ENCODE results near the gene CRTAP. TPM values are rescaled to one million over a fixed set of nuclear protein-coding genes. Genes with fewer than 3 reads are reported as not detected.
A peak's percentile ranks its signal among the peaks of the same experiment; 100 is the strongest.

CRTAP gene
- total and polyA plus RNA-seq, 2 of the 13 experiments (the other 11 are each of a cell fraction or from before 2014, with no cell fraction given), result 54.2 to 119 TPM

GRCh38 chr3:33186524-33187367 lies 72.9 kb downstream of the CRTAP start (continued):
- TF ChIP-seq ZNF569 (CRISPR knock-in tag; IDR thresholded peaks at IDR 0.05; ENCODE audit: borderline replicate concordance), result no peak
- no peak for TF ChIP-seq ISX (CRISPR knock-in tag; conservative IDR thresholded peaks at IDR 0.05)
- no peak for TF ChIP-seq ZSCAN12 (CRISPR knock-in tag; IDR thresholded peaks at IDR 0.05)
- peak; percentile 86 for TF ChIP-seq PPARG (CRISPR knock-in tag; conservative IDR thresholded peaks at IDR 0.05)
- TF ChIP-seq GATA4 (IDR thresholded peaks at IDR 0.05; ENCODE audit: borderline replicate concordance, low read depth), result no peak
- no peak for TF ChIP-seq E2F1 (CRISPR knock-in tag; IDR thresholded peaks at IDR 0.05)
- no peak; the same call in 1 of the 2 replicates for TF ChIP-seq SIX1 (CRISPR knock-in tag; IDR thresholded peaks at IDR 0.05; ENCODE audit: borderline replicate concordance)
- no peak for TF ChIP-seq RBM39 (IDR thresholded peaks at IDR 0.05; ENCODE audit: low read depth, low read length, poor library complexity, severe bottlenecking)
- TF ChIP-seq FOXP4 (CRISPR knock-in tag; IDR thresholded peaks at IDR 0.05), result peak; percentile 56; the same call in 1 of the 2 replicates
- TF ChIP-seq NR2F6 (IDR thresholded peaks at IDR 0.05), result no peak
- peak; percentile 68 for TF ChIP-seq NR2F6 (CRISPR knock-in tag; IDR thresholded peaks at IDR 0.05)
- peak; percentile 97 for TF ChIP-seq HNF4A (CRISPR knock-in tag; IDR thresholded peaks at IDR 0.05)
- TF ChIP-seq ZNF260 (CRISPR knock-in tag; IDR thresholded peaks at IDR 0.05; ENCODE audit: borderline replicate concordance, low read depth), result no peak
- no peak for TF ChIP-seq NFAT5 (CRISPR knock-in tag; IDR thresholded peaks at IDR 0.05)
- TF ChIP-seq HDAC2 (CRISPR knock-in tag; IDR thresholded peaks at IDR 0.05), result peak; percentile 84
- TF ChIP-seq ZFP91 (CRISPR knock-in tag; IDR thresholded peaks at IDR 0.05; ENCODE audit: borderline replicate concordance), result no peak
- 0 out of 2 replicates have a peak, but pooled peaks have one; percentile 38 for TF ChIP-seq ZSCAN25 (CRISPR knock-in tag; IDR thresholded peaks at IDR 0.05)

Measured in HepG2 (cell line).